ENCODE data around the gene SAA1. TPM values are rescaled to one million over a fixed set of nuclear protein-coding genes. Genes with fewer than 3 reads are reported as not detected.

The SAA1 gene
- total RNA-seq, 1 donor from 2014 or later: not detected

DNA sequence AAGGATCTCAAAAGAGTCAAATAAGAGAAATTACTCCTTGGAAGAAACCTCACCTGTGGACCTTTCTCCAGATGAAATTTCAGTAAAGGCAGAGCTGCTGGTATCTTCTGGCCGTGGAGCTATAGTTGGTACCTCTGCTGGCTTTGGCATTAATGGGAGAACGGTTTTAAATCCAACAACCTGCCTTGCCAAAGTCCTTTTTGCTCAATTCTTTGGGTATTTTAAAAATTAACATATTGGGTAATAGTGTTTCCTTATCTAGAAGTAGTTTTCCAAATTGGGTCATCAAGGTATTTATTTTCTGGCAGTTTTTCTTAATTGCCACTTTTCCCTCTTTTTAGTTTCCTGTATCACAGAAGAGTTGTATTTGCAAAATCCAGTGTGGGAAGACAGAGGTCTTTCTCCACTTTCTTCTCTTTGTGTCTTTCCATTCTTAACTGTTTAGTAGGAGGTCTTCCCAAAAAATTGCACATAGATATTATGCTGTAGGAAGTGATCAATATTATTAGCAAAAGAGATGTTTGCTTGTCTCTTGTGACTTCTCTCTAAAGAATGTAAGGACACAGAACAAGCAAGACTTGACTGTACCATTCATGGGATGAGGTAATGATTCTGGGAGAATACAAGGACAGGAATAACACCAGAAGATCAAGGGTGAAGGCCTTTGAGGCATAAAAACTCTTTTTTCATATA, 29.3 kb upstream of the SAA1 start, which contains the start of gene SAA4:
Gene SAA4 (minus strand): TSS at position 139 of the 693 bp plus-strand sequence. CDS start 876 bp downstream, outside the sequence.
- Mint-ChIP-seq H3K36me3 (no peaks in the 10 kb centered on the region), H3K27ac (no peak within 1 kb of the TSS), H3K9me3 (no peaks in the 10 kb centered on the region), H3K4me3 (no peak within 1 kb of the TSS), H3K4me1 (no peaks in the 10 kb centered on the region), H3K27me3 (ENCODE audit: insufficient read depth, low read depth) (no peaks in the 10 kb centered on the region)
- H3K36me3 ChIP-seq: no peaks in the 10 kb centered on the region
- no peak within 1 kb of the TSS for H3K9ac ChIP-seq
- H2AFZ ChIP-seq (replicated peaks): peak within 1 kb of the TSS; percentile 26
- no peaks in the 10 kb centered on the region for H3F3A ChIP-seq (ENCODE audit: low read depth)
- H3K9me3 ChIP-seq (ENCODE audit: low read depth): no peaks in the 10 kb centered on the region
- H4K20me1 ChIP-seq (ENCODE audit: low read depth): no peaks in the 10 kb centered on the region
- no peak within 1 kb of the TSS for H3K27ac ChIP-seq
- H3K79me2 ChIP-seq (ENCODE audit: low read depth): no peaks in the 10 kb centered on the region
- H3K4me3 ChIP-seq: no peak within 1 kb of the TSS
- peaks cover 18% of the 10 kb centered on the region for H3K27me3 ChIP-seq
- no peak for DNase-seq (ENCODE audit: low spot score)
- TF ChIP-seq, protein P1, sequence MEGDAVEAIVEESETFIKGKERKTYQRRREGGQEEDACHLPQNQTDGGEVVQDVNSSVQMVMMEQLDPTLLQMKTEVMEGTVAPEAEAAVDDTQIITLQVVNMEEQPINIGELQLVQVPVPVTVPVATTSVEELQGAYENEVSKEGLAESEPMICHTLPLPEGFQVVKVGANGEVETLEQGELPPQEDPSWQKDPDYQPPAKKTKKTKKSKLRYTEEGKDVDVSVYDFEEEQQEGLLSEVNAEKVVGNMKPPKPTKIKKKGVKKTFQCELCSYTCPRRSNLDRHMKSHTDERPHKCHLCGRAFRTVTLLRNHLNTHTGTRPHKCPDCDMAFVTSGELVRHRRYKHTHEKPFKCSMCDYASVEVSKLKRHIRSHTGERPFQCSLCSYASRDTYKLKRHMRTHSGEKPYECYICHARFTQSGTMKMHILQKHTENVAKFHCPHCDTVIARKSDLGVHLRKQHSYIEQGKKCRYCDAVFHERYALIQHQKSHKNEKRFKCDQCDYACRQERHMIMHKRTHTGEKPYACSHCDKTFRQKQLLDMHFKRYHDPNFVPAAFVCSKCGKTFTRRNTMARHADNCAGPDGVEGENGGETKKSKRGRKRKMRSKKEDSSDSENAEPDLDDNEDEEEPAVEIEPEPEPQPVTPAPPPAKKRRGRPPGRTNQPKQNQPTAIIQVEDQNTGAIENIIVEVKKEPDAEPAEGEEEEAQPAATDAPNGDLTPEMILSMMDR (IDR thresholded peaks at IDR 0.05): no peak
- TF ChIP-seq EZH2 (IDR thresholded peaks at IDR 0.05) (no peak), EZH2phosphoT487 (IDR thresholded peaks at IDR 0.05) (no peak)
- H3K4me1 ChIP-seq: no peaks in the 10 kb centered on the region
- H3K4me2 ChIP-seq: no peak within 1 kb of the TSS

DNA sequence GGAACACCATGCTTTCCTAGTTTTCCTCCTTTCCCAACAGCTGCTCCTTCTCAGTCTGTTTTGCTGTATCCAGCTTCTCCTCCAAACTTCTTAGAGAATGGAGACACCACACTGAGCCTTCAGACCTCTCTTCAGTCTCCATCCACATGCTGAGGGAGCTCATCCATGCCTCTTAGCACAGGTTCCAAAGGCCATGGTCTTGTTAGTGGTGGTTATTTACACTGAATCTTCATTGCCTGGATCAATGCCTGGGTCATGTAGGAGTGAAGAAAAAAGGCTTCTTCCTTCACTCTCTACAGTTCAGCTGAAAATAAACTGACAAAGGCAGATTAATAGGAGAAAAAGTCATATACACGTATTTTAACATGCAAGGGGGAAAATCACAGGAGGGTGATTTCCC, 26.4 kb upstream of the SAA1 start:
- Histone ChIP-seq H2AFZ (replicated peaks) (no peak overlapping the region), H3K79me2 (ENCODE audit: low read depth) (no peaks in the 10 kb centered on the region), H3F3A (ENCODE audit: low read depth) (no peaks in the 10 kb centered on the region), H3K4me3 (no peak overlapping the region), H3K36me3 (no peaks in the 10 kb centered on the region), H3K4me2 (no peak overlapping the region), H3K9ac (no peak overlapping the region), H4K20me1 (ENCODE audit: low read depth) (no peaks in the 10 kb centered on the region), H3K9me3 (ENCODE audit: low read depth) (no peaks in the 10 kb centered on the region), H3K4me1 (no peaks in the 10 kb centered on the region), H3K27me3 (peaks cover 18% of the 10 kb centered on the region), H3K27ac (no peak overlapping the region)
- no peaks in the 10 kb centered on the region for H3K4me1 Mint-ChIP-seq
- no peaks in the 10 kb centered on the region for H3K27me3 Mint-ChIP-seq (ENCODE audit: insufficient read depth, low read depth)
- H3K36me3 Mint-ChIP-seq: no peaks in the 10 kb centered on the region
- H3K9me3 Mint-ChIP-seq: no peaks in the 10 kb centered on the region
- DNase-seq (ENCODE audit: low spot score): no peak
- TF ChIP-seq, protein P1 (IDR thresholded peaks at IDR 0.05): no peak
- TF ChIP-seq EZH2phosphoT487 (IDR thresholded peaks at IDR 0.05): no peak
- TF ChIP-seq EZH2 (IDR thresholded peaks at IDR 0.05): no peak
- H3K4me3 Mint-ChIP-seq: no peak overlapping the region
- no peak overlapping the region for H3K27ac Mint-ChIP-seq

DNA sequence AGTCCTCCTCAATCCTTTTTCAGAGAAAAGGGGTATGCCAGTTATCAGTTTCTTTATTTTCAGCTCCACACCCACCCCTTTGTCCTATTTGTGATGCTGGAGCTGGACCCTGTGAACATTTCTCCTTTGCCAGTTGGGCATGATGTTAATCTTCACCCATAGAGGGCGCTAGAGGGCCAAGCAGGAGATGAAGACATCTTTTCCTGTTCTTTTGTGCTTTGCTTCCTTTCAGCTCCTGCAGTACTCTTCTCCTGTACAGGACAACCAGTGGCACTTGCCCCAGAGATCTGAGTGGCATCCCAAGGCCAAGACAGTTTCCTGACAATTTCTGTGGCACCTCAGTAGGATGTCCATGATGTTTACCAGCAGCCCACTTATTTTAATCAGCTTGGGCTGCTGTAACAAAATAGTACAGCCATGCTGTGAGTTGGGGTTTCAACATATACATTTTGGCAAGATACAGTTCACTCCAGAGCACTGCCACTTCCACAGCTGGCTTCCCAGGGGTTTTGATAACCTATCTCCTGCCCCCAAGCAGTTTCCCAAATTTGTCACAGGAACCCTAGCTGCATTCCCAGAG, 22.2 kb upstream of the SAA1 start:
- Histone ChIP-seq H3K4me3 (no peak overlapping the region), H3K79me2 (ENCODE audit: low read depth) (no peaks in the 10 kb centered on the region), H3K9ac (no peak overlapping the region), H3K27ac (no peak overlapping the region), H3K9me3 (ENCODE audit: low read depth) (no peaks in the 10 kb centered on the region), H2AFZ (replicated peaks) (peak overlapping the region; percentile 75), H3K4me2 (no peak overlapping the region), H3F3A (ENCODE audit: low read depth) (no peaks in the 10 kb centered on the region), H3K4me1 (no peaks in the 10 kb centered on the region), H3K36me3 (no peaks in the 10 kb centered on the region), H4K20me1 (ENCODE audit: low read depth) (no peaks in the 10 kb centered on the region), H3K27me3 (peaks cover 6% of the 10 kb centered on the region)
- Mint-ChIP-seq H3K4me1 (no peaks in the 10 kb centered on the region), H3K27ac (no peak overlapping the region), H3K27me3 (ENCODE audit: insufficient read depth, low read depth) (peaks cover 4% of the 10 kb centered on the region), H3K4me3 (no peak overlapping the region), H3K9me3 (no peaks in the 10 kb centered on the region), H3K36me3 (no peaks in the 10 kb centered on the region)
- DNase-seq (ENCODE audit: low spot score): peak; percentile 80
- TF ChIP-seq, protein P1 (IDR thresholded peaks at IDR 0.05): peak; percentile 83
- no peak for TF ChIP-seq EZH2 (IDR thresholded peaks at IDR 0.05)
